GM23338 (cell line): ENCODE results near the gene ZNF749. TPM values are rescaled to one million over a fixed set of nuclear protein-coding genes. Genes with fewer than 3 reads are reported as not detected.
A peak's percentile ranks its signal among the peaks of the same experiment; 100 is the strongest.

Experiments used
- ATAC-seq: fragments of 200-7000 bp; cut with Tn5 transposase; 3 replicates; pipeline ENCODE4 v1.9.1; 2020
- DNase-seq: peaks from one replicate; pipeline ENCODE4 v3.0.0-alpha.2; 2015; ENCODE audit warnings: low spot score
- H2AFZ ChIP-seq: fragments of 200-600 bp; sonication (generic); 2 replicates; pipeline ENCODE4 v1.8.0; 2016; ENCODE audit warnings: antibody characterized with exemption, mild to moderate bottlenecking, moderate library complexity
- H3F3A ChIP-seq: fragments of 200-600 bp; sonication (generic); replicated peaks from 2 replicates; pipeline ENCODE4 v1.8.0; 2017; ENCODE audit warnings: antibody characterized with exemption, mixed run types, low read depth
- H3K27ac ChIP-seq: fragments of 200-600 bp; sonication (generic); 2 replicates; pipeline ENCODE4 v1.6.1; 2016; ENCODE audit warnings: low read depth
- H3K27me3 ChIP-seq: fragments of 200-600 bp; sonication (generic); 2 replicates; pipeline ENCODE4 v1.8.0; 2016; ENCODE audit warnings: mild to moderate bottlenecking, mixed run types, moderate library complexity; ENCODE audit not compliant: insufficient read depth
- H3K36me3 ChIP-seq: fragments of 200-600 bp; sonication (generic); 2 replicates; pipeline ENCODE4 v1.8.0; 2016; ENCODE audit warnings: mild to moderate bottlenecking; ENCODE audit not compliant: insufficient read depth
- H3K4me1 ChIP-seq: fragments of 200-600 bp; sonication (generic); 2 replicates; pipeline ENCODE4 v1.8.0; 2016; ENCODE audit warnings: mild to moderate bottlenecking, moderate library complexity; ENCODE audit not compliant: insufficient read depth
- H3K4me2 ChIP-seq: fragments of 200-600 bp; sonication (generic); 2 replicates; pipeline ENCODE4 v1.7.1; 2017; ENCODE audit warnings: mixed run types
- H3K4me3 ChIP-seq: fragments of 200-600 bp; sonication (generic); 2 replicates; pipeline ENCODE4 v1.6.1; 2016; ENCODE audit warnings: mixed run types
- H3K79me2 ChIP-seq: fragments of 200-600 bp; sonication (generic); replicated peaks from 2 replicates; pipeline ENCODE4 v1.8.0; 2017; ENCODE audit warnings: mild to moderate bottlenecking; ENCODE audit not compliant: insufficient read depth
- H3K9me2 ChIP-seq: fragments of 200-600 bp; sonication (generic); 2 replicates; pipeline ENCODE4 v1.8.0; 2017; ENCODE audit not compliant: insufficient read depth
- H4K20me1 ChIP-seq: fragments of 200-600 bp; sonication (generic); replicated peaks from 2 replicates; pipeline ENCODE4 v1.8.0; 2017; ENCODE audit warnings: mild to moderate bottlenecking; ENCODE audit not compliant: insufficient read depth
- H3K27ac Mint-ChIP-seq: 2 replicates; pipeline ENCODE4 v1.8.0; 2020; ENCODE audit warnings: inconsistent platforms, mild to moderate bottlenecking, moderate library complexity, mixed read lengths
- H3K27me3 Mint-ChIP-seq: 3 replicates; pipeline ENCODE4 v1.8.0; 2022; ENCODE audit warnings: low read depth, mild to moderate bottlenecking, moderate library complexity, mixed read lengths, inconsistent platforms; ENCODE audit not compliant: insufficient read depth, poor library complexity
- H3K36me3 Mint-ChIP-seq: 3 replicates; pipeline ENCODE4 v1.8.0; 2021; ENCODE audit warnings: low read depth, mild to moderate bottlenecking, inconsistent platforms, moderate library complexity, mixed read lengths
- H3K4me1 Mint-ChIP-seq: 3 replicates; pipeline ENCODE4 v1.8.0; 2020; ENCODE audit warnings: mild to moderate bottlenecking, inconsistent platforms, mixed read lengths
- H3K4me3 Mint-ChIP-seq: 3 replicates; pipeline ENCODE4 v1.8.0; 2021; ENCODE audit warnings: moderate library complexity, mild to moderate bottlenecking, inconsistent platforms, mixed read lengths
- H3K9me3 Mint-ChIP-seq: 3 replicates; pipeline ENCODE4 v1.8.0; 2020; ENCODE audit warnings: moderate library complexity, mild to moderate bottlenecking, inconsistent platforms, mixed read lengths
- CREB1 ChIP-seq: fragments of 250-450 bp; sonication (Bioruptor Pico); IDR thresholded peaks from 2 replicates; pipeline ENCODE4 v1.5.0; 2020; ENCODE audit warnings: low read depth, mild to moderate bottlenecking, moderate library complexity
- EZH2 ChIP-seq: fragments of 200-600 bp; sonication (generic); IDR thresholded peaks from one replicate; pipeline ENCODE4 v1.8.0; 2017; ENCODE audit warnings: antibody characterized with exemption, mild to moderate bottlenecking, low read depth; ENCODE audit not compliant: unreplicated experiment
- EZH2phosphoT487 ChIP-seq: fragments of 200-600 bp; sonication (generic); IDR thresholded peaks from one replicate; pipeline ENCODE4 v1.8.1; 2018; ENCODE audit warnings: antibody characterized with exemption; ENCODE audit not compliant: unreplicated experiment
- JUNB ChIP-seq: IDR thresholded peaks from one replicate; pipeline ENCODE4 v1.6.1; 2016; ENCODE audit warnings: antibody characterized with exemption; ENCODE audit not compliant: unreplicated experiment
- NANOG ChIP-seq: IDR thresholded peaks from 2 replicates; pipeline ENCODE4 v1.6.1; 2016; ENCODE audit warnings: antibody characterized with exemption, borderline replicate concordance
- POLR2AphosphoS5 ChIP-seq: IDR thresholded peaks from 2 replicates; pipeline ENCODE4 v1.6.1; 2016; ENCODE audit warnings: antibody characterized with exemption, low read depth
- REST ChIP-seq: IDR thresholded peaks from one replicate; pipeline ENCODE4 v1.6.1; 2018; ENCODE audit warnings: antibody characterized with exemption; ENCODE audit not compliant: unreplicated experiment
- STAT1 ChIP-seq: IDR thresholded peaks from one replicate; pipeline ENCODE4 v1.6.1; 2016; ENCODE audit warnings: antibody characterized with exemption; ENCODE audit not compliant: unreplicated experiment
- ZNF114 ChIP-seq: fragments of 250-450 bp; sonication (Bioruptor Pico); IDR thresholded peaks from 2 replicates; pipeline ENCODE4 v1.5.0; 2020; ENCODE audit warnings: mild to moderate bottlenecking, moderate library complexity
- ZNF331 ChIP-seq: fragments of 250-450 bp; sonication (Bioruptor Pico); IDR thresholded peaks from 2 replicates; pipeline ENCODE4 v1.5.0; 2020; ENCODE audit warnings: low read depth, mild to moderate bottlenecking, moderate library complexity
- polyA plus RNA-seq: library from polyadenylated mRNA; unstranded; fragments of >200 nt; fragmentation: Nextera tagmentation; extraction: Ambion mirVana; gene quantifications from 2 replicates; pipeline ENCODE4 v1.2.1, GENCODE V29; 2016
- total RNA-seq: library from RNA; depleted of rRNA; stranded (reverse); fragments of >200 nt; shearing (Covaris generic); gene quantifications from 2 replicates; pipeline ENCODE4 v1.2.3, GENCODE V29; 2014
- TF ChIP-seq, protein P1 (sequence below): IDR thresholded peaks from 2 replicates; pipeline ENCODE4 v1.6.1; 2016; ENCODE audit warnings: antibody characterized with exemption
- TF ChIP-seq, protein P2 (sequence below): fragments of 250-450 bp; sonication (Bioruptor Pico); IDR thresholded peaks from 2 replicates; pipeline ENCODE4 v1.5.0; 2020; ENCODE audit warnings: mild to moderate bottlenecking, moderate library complexity
- TF ChIP-seq, protein P3 (sequence below), 2 experiments: fragments of 200-600 bp in 1 of 2; sonication (generic) in 1 of 2; conservative IDR thresholded peaks; 2 replicates each; pipeline versions ENCODE4 v1.5.1 to v1.6.1; 2016 to 2017; ENCODE audit warnings: antibody characterized with exemption in 2 of 2, low read depth in 2 of 2, mild to moderate bottlenecking in 2 of 2, moderate library complexity in 1 of 2

Gene ZNF749
- total and polyA plus RNA-seq, 2 experiments from 2014 or later: 26.4 to 30.1 TPM

DNA sequence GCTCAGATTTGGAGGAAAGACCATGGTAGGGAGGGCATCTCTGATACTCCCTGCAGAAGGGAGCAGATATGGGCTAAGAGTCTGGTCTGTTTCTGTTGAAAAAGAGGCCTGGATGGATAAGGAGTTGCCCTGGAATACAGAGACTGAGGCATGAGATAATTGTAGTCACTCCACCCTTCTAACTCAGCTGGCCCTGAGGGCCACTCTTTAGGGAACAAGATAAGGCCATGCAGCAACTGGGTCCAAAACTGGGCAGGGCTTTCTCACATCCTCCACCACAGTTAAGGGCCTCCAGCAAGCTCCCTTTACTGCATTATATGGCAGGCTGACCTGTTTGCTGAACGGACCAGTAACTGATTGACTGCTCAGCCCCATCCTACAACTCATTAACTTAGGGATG lies 1.3 kb downstream of the ZNF749 start:
- Histone ChIP-seq H3K4me3 (peak overlapping the region; percentile 61), H2AFZ (no peak overlapping the region), H3K27ac (no peak overlapping the region), H3K27me3 (no peaks in the 10 kb centered on the region), H3K4me2 (peak overlapping the region; percentile 92), H3K36me3 (no peaks in the 10 kb centered on the region; the same call in 1 of the 2 replicates), H3K9me2 (no peaks in the 10 kb centered on the region), H3K4me1 (peaks cover 12% of the 10 kb centered on the region), H4K20me1 (peaks cover 21% of the 10 kb centered on the region), H3K79me2 (peaks cover 59% of the 10 kb centered on the region), H3F3A (no peaks in the 10 kb centered on the region)
- Mint-ChIP-seq H3K27ac (no peak overlapping the region; the same call in 1 of the 2 replicates), H3K36me3 (peaks cover 14% of the 10 kb centered on the region), H3K4me1 (peaks cover 14% of the 10 kb centered on the region; the same call in 2 of the 3 replicates), H3K9me3 (peaks cover 7% of the 10 kb centered on the region; the same call in 2 of the 3 replicates), H3K4me3 (peak overlapping the region; percentile 94), H3K27me3 (peaks cover 7% of the 10 kb centered on the region)
- no peak for ATAC-seq
- no peak for TF ChIP-seq ZNF114 (CRISPR knock-in tag)
- TF ChIP-seq REST: no peak
- TF ChIP-seq, protein P1, sequence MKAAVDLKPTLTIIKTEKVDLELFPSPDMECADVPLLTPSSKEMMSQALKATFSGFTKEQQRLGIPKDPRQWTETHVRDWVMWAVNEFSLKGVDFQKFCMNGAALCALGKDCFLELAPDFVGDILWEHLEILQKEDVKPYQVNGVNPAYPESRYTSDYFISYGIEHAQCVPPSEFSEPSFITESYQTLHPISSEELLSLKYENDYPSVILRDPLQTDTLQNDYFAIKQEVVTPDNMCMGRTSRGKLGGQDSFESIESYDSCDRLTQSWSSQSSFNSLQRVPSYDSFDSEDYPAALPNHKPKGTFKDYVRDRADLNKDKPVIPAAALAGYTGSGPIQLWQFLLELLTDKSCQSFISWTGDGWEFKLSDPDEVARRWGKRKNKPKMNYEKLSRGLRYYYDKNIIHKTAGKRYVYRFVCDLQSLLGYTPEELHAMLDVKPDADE: no peak
- TF ChIP-seq, protein P2, sequence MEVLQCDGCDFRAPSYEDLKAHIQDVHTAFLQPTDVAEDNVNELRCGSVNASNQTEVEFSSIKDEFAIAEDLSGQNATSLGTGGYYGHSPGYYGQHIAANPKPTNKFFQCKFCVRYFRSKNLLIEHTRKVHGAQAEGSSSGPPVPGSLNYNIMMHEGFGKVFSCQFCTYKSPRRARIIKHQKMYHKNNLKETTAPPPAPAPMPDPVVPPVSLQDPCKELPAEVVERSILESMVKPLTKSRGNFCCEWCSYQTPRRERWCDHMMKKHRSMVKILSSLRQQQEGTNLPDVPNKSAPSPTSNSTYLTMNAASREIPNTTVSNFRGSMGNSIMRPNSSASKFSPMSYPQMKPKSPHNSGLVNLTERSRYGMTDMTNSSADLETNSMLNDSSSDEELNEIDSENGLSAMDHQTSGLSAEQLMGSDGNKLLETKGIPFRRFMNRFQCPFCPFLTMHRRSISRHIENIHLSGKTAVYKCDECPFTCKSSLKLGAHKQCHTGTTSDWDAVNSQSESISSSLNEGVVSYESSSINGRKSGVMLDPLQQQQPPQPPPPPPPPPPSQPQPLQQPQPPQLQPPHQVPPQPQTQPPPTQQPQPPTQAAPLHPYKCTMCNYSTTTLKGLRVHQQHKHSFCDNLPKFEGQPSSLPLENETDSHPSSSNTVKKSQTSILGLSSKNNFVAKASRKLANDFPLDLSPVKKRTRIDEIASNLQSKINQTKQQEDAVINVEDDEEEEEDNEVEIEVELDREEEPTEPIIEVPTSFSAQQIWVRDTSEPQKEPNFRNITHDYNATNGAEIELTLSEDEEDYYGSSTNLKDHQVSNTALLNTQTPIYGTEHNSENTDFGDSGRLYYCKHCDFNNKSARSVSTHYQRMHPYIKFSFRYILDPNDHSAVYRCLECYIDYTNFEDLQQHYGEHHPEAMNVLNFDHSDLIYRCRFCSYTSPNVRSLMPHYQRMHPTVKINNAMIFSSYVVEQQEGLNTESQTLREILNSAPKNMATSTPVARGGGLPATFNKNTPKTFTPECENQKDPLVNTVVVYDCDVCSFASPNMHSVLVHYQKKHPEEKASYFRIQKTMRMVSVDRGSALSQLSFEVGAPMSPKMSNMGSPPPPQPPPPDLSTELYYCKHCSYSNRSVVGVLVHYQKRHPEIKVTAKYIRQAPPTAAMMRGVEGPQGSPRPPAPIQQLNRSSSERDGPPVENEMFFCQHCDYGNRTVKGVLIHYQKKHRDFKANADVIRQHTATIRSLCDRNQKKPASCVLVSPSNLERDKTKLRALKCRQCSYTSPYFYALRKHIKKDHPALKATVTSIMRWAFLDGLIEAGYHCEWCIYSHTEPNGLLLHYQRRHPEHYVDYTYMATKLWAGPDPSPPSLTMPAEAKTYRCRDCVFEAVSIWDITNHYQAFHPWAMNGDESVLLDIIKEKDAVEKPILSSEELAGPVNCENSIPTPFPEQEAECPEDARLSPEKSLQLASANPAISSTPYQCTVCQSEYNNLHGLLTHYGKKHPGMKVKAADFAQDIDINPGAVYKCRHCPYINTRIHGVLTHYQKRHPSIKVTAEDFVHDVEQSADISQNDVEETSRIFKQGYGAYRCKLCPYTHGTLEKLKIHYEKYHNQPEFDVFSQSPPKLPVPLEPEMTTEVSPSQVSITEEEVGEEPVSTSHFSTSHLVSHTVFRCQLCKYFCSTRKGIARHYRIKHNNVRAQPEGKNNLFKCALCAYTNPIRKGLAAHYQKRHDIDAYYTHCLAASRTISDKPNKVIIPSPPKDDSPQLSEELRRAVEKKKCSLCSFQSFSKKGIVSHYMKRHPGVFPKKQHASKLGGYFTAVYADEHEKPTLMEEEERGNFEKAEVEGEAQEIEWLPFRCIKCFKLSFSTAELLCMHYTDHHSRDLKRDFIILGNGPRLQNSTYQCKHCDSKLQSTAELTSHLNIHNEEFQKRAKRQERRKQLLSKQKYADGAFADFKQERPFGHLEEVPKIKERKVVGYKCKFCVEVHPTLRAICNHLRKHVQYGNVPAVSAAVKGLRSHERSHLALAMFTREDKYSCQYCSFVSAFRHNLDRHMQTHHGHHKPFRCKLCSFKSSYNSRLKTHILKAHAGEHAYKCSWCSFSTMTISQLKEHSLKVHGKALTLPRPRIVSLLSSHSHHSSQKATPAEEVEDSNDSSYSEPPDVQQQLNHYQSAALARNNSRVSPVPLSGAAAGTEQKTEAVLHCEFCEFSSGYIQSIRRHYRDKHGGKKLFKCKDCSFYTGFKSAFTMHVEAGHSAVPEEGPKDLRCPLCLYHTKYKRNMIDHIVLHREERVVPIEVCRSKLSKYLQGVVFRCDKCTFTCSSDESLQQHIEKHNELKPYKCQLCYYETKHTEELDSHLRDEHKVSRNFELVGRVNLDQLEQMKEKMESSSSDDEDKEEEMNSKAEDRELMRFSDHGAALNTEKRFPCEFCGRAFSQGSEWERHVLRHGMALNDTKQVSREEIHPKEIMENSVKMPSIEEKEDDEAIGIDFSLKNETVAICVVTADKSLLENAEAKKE (CRISPR knock-in tag): no peak
- TF ChIP-seq, protein P3, sequence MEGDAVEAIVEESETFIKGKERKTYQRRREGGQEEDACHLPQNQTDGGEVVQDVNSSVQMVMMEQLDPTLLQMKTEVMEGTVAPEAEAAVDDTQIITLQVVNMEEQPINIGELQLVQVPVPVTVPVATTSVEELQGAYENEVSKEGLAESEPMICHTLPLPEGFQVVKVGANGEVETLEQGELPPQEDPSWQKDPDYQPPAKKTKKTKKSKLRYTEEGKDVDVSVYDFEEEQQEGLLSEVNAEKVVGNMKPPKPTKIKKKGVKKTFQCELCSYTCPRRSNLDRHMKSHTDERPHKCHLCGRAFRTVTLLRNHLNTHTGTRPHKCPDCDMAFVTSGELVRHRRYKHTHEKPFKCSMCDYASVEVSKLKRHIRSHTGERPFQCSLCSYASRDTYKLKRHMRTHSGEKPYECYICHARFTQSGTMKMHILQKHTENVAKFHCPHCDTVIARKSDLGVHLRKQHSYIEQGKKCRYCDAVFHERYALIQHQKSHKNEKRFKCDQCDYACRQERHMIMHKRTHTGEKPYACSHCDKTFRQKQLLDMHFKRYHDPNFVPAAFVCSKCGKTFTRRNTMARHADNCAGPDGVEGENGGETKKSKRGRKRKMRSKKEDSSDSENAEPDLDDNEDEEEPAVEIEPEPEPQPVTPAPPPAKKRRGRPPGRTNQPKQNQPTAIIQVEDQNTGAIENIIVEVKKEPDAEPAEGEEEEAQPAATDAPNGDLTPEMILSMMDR (conservative IDR thresholded peaks at IDR 0.05; ENCODE audit: low read depth in 2 of 2): no peak
- no peak for TF ChIP-seq POLR2AphosphoS5
- no peak for TF ChIP-seq JUNB
- TF ChIP-seq ZNF331: no peak
- no peak for TF ChIP-seq STAT1
- TF ChIP-seq EZH2: no peak
- no peak for TF ChIP-seq CREB1 (CRISPR knock-in tag)
- no peak for TF ChIP-seq NANOG
- no peak for TF ChIP-seq EZH2phosphoT487
- no peak for DNase-seq
